ENCODE measurements around the gene LONP1.

Gene LONP1

DNA sequence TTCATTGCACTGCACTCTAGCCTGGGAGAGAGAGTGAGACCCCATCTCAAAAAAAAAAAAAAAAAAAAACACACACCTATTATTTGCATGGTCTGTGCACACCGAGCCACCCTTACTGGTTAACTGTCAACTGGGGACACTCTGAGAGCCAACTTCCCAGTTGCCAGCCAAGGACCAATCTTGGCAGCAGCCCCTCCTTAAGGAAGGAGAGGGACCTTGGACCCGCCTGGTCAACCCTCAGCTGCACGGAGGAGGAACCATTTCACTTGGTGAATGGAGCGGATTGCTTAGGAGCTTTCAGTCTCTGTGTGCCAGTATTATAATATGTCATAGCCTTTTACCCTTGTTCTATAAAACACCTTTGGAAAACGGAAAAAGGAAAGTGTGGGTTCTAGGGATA is 64.5 kb downstream of the LONP1 start:
- TF ChIP-seq, protein P1, sequence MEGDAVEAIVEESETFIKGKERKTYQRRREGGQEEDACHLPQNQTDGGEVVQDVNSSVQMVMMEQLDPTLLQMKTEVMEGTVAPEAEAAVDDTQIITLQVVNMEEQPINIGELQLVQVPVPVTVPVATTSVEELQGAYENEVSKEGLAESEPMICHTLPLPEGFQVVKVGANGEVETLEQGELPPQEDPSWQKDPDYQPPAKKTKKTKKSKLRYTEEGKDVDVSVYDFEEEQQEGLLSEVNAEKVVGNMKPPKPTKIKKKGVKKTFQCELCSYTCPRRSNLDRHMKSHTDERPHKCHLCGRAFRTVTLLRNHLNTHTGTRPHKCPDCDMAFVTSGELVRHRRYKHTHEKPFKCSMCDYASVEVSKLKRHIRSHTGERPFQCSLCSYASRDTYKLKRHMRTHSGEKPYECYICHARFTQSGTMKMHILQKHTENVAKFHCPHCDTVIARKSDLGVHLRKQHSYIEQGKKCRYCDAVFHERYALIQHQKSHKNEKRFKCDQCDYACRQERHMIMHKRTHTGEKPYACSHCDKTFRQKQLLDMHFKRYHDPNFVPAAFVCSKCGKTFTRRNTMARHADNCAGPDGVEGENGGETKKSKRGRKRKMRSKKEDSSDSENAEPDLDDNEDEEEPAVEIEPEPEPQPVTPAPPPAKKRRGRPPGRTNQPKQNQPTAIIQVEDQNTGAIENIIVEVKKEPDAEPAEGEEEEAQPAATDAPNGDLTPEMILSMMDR (IDR thresholded peaks at IDR 0.05; ENCODE audit: insufficient read depth, low read length): no peak
- no peak for TF ChIP-seq POLR2AphosphoS5 (IDR thresholded peaks at IDR 0.05; ENCODE audit: low read depth)
- no peak for TF ChIP-seq GABPA (IDR thresholded peaks at IDR 0.05; ENCODE audit: low read depth)
- TF ChIP-seq, protein P2, sequence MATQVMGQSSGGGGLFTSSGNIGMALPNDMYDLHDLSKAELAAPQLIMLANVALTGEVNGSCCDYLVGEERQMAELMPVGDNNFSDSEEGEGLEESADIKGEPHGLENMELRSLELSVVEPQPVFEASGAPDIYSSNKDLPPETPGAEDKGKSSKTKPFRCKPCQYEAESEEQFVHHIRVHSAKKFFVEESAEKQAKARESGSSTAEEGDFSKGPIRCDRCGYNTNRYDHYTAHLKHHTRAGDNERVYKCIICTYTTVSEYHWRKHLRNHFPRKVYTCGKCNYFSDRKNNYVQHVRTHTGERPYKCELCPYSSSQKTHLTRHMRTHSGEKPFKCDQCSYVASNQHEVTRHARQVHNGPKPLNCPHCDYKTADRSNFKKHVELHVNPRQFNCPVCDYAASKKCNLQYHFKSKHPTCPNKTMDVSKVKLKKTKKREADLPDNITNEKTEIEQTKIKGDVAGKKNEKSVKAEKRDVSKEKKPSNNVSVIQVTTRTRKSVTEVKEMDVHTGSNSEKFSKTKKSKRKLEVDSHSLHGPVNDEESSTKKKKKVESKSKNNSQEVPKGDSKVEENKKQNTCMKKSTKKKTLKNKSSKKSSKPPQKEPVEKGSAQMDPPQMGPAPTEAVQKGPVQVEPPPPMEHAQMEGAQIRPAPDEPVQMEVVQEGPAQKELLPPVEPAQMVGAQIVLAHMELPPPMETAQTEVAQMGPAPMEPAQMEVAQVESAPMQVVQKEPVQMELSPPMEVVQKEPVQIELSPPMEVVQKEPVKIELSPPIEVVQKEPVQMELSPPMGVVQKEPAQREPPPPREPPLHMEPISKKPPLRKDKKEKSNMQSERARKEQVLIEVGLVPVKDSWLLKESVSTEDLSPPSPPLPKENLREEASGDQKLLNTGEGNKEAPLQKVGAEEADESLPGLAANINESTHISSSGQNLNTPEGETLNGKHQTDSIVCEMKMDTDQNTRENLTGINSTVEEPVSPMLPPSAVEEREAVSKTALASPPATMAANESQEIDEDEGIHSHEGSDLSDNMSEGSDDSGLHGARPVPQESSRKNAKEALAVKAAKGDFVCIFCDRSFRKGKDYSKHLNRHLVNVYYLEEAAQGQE (IDR thresholded peaks at IDR 0.05; ENCODE audit: insufficient replicate concordance, low read depth): no peak
- TF ChIP-seq SPI1 (IDR thresholded peaks at IDR 0.05; ENCODE audit: borderline replicate concordance, low read depth): no peak
- no peaks in the 10 kb centered on the region for H3K27me3 ChIP-seq (ENCODE audit: insufficient read depth, poor library complexity, severe bottlenecking)
- H3K27ac ChIP-seq (replicated peaks): no peak overlapping the region
- no peak overlapping the region for H3K4me3 ChIP-seq (replicated peaks; ENCODE audit: insufficient read depth, low read length)
- no peak for DNase-seq (ENCODE audit: low read depth in 1 of 2, low spot score in 1 of 2)

DNA sequence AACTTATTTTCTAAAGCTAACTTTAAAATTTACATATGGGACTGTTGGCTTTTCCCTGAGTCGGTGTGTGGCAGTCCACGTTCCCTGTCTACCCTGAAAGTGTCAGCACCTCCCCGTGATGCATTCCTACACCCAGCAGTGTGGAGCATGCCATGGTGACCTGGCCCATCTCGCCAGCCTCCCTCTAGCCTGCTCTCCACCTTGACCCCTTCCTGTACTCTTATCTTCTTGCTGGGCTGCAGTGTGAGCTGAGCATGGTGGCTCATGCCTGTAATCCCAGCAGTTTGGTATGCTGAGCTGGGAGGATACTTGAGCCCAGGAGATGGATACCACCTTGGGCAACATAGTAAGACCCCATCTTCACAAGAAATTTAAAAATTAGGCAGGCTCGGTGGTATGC is 65.0 kb downstream of the LONP1 start:
- TF ChIP-seq POLR2AphosphoS5 (IDR thresholded peaks at IDR 0.05; ENCODE audit: low read depth): no peak; the same call in 1 of the 2 replicates
- TF ChIP-seq SPI1 (IDR thresholded peaks at IDR 0.05; ENCODE audit: borderline replicate concordance, low read depth): no peak
- TF ChIP-seq, protein P1 (IDR thresholded peaks at IDR 0.05; ENCODE audit: insufficient read depth, low read length): no peak
- TF ChIP-seq GABPA (IDR thresholded peaks at IDR 0.05; ENCODE audit: low read depth): no peak
- TF ChIP-seq, protein P2 (IDR thresholded peaks at IDR 0.05; ENCODE audit: insufficient replicate concordance, low read depth): no peak
- no peak for DNase-seq (ENCODE audit: low read depth in 1 of 2, low spot score in 1 of 2)
- H3K4me3 ChIP-seq (replicated peaks; ENCODE audit: insufficient read depth, low read length): no peak overlapping the region
- no peak overlapping the region for H3K27ac ChIP-seq (replicated peaks)
- H3K27me3 ChIP-seq (ENCODE audit: insufficient read depth, poor library complexity, severe bottlenecking): no peaks in the 10 kb centered on the region

DNA sequence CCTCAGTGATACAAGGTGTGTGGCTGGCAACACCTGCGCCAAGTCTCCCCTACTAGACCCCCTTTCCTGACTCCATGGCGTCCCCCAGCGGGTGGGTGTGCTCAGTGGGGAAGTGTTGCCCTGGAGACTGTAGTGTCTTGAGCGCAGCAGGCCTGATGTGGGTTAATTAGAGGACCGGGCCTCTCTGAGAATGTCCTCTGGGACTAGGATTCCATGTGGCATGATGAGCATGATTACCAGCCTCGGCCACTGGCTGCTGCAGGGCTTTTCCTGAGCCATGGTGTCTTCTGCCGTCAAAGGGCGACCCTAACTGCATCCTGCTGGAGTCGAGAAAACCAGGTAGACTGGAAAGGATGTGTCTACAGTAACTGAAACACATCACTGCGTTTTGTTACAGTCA is 67.7 kb downstream of the LONP1 start:
- Histone ChIP-seq H3K27ac (replicated peaks) (no peak overlapping the region), H3K4me3 (replicated peaks; ENCODE audit: insufficient read depth, low read length) (no peak overlapping the region), H3K27me3 (ENCODE audit: insufficient read depth, poor library complexity, severe bottlenecking) (no peaks in the 10 kb centered on the region)
- no peak for DNase-seq (ENCODE audit: low read depth in 1 of 2, low spot score in 1 of 2)
- TF ChIP-seq GABPA (IDR thresholded peaks at IDR 0.05; ENCODE audit: low read depth): no peak
- no peak for TF ChIP-seq POLR2AphosphoS5 (IDR thresholded peaks at IDR 0.05; ENCODE audit: low read depth)
- TF ChIP-seq, protein P1 (IDR thresholded peaks at IDR 0.05; ENCODE audit: insufficient read depth, low read length): no peak
- TF ChIP-seq, protein P2 (IDR thresholded peaks at IDR 0.05; ENCODE audit: insufficient replicate concordance, low read depth): no peak
- no peak for TF ChIP-seq SPI1 (IDR thresholded peaks at IDR 0.05; ENCODE audit: borderline replicate concordance, low read depth)
